ENCODE data around the gene COPS8.

COPS8 gene

GRCh38 chr2:237118561-237119155 lies 33.0 kb downstream of the COPS8 start:
- DNase-seq: no peak
- Histone ChIP-seq H3K27ac (ENCODE audit: insufficient read depth, low read length, poor library complexity, severe bottlenecking) (no peak overlapping the region), H3K27me3 (replicated peaks; ENCODE audit: control insufficient read depth, insufficient read depth, low read length, poor library complexity, severe bottlenecking) (no peaks in the 10 kb centered on the region), H3K9me3 (ENCODE audit: control insufficient read depth, low read length) (no peaks in the 10 kb centered on the region), H3K36me3 (ENCODE audit: control insufficient read depth, insufficient read depth, low read length) (no peaks in the 10 kb centered on the region), H3K4me1 (ENCODE audit: control insufficient read depth, insufficient read depth, low read length, poor library complexity, severe bottlenecking) (no peaks in the 10 kb centered on the region), H3K4me3 (ENCODE audit: insufficient read depth, low read depth, low read length, poor library complexity, severe bottlenecking) (no peak overlapping the region)

- H3K27me3 ChIP-seq (replicated peaks; ENCODE audit: control insufficient read depth, insufficient read depth, low read length, poor library complexity, severe bottlenecking): no peaks in the 10 kb centered on the region
- no peak overlapping the region for H3K27ac ChIP-seq (ENCODE audit: insufficient read depth, low read length, poor library complexity, severe bottlenecking)
- H3K9me3 ChIP-seq (ENCODE audit: control insufficient read depth, low read length): no peaks in the 10 kb centered on the region
- H3K36me3 ChIP-seq (ENCODE audit: control insufficient read depth, insufficient read depth, low read length): no peaks in the 10 kb centered on the region
- H3K4me3 ChIP-seq (ENCODE audit: insufficient read depth, low read depth, low read length, poor library complexity, severe bottlenecking): no peak overlapping the region
- no peak for DNase-seq
- H3K4me1 ChIP-seq (ENCODE audit: control insufficient read depth, insufficient read depth, low read length, poor library complexity, severe bottlenecking): no peaks in the 10 kb centered on the region
Measured at GRCh38 chr2:237120916-237121315, 35.2 kb downstream of the COPS8 start.

- Histone ChIP-seq H3K4me1 (ENCODE audit: control insufficient read depth, insufficient read depth, low read length, poor library complexity, severe bottlenecking) (no peaks in the 10 kb centered on the region), H3K36me3 (ENCODE audit: control insufficient read depth, insufficient read depth, low read length) (no peaks in the 10 kb centered on the region), H3K27me3 (replicated peaks; ENCODE audit: control insufficient read depth, insufficient read depth, low read length, poor library complexity, severe bottlenecking) (no peaks in the 10 kb centered on the region), H3K4me3 (ENCODE audit: insufficient read depth, low read depth, low read length, poor library complexity, severe bottlenecking) (no peak overlapping the region), H3K27ac (ENCODE audit: insufficient read depth, low read length, poor library complexity, severe bottlenecking) (no peak overlapping the region), H3K9me3 (ENCODE audit: control insufficient read depth, low read length) (no peaks in the 10 kb centered on the region)
- no peak for DNase-seq
Measured at GRCh38 chr2:237121321-237121720, 35.6 kb downstream of the COPS8 start.

- no peaks in the 10 kb centered on the region for H3K36me3 ChIP-seq (ENCODE audit: control insufficient read depth, insufficient read depth, low read length)
- H3K9me3 ChIP-seq (ENCODE audit: control insufficient read depth, low read length): no peaks in the 10 kb centered on the region
- no peak overlapping the region for H3K27ac ChIP-seq (ENCODE audit: insufficient read depth, low read length, poor library complexity, severe bottlenecking)
- H3K4me1 ChIP-seq (ENCODE audit: control insufficient read depth, insufficient read depth, low read length, poor library complexity, severe bottlenecking): no peaks in the 10 kb centered on the region
- no peak overlapping the region for H3K4me3 ChIP-seq (ENCODE audit: insufficient read depth, low read depth, low read length, poor library complexity, severe bottlenecking)
- H3K27me3 ChIP-seq (replicated peaks; ENCODE audit: control insufficient read depth, insufficient read depth, low read length, poor library complexity, severe bottlenecking): no peaks in the 10 kb centered on the region
- no peak for DNase-seq
Measured at GRCh38 chr2:237122214-237122666, 36.6 kb downstream of the COPS8 start.

GRCh38 chr2:237124820-237125219 lies 39.1 kb downstream of the COPS8 start:
- H3K4me1 ChIP-seq (ENCODE audit: control insufficient read depth, insufficient read depth, low read length, poor library complexity, severe bottlenecking): no peaks in the 10 kb centered on the region
- DNase-seq: no peak
- no peaks in the 10 kb centered on the region for H3K27me3 ChIP-seq (replicated peaks; ENCODE audit: control insufficient read depth, insufficient read depth, low read length, poor library complexity, severe bottlenecking)
- H3K9me3 ChIP-seq (ENCODE audit: control insufficient read depth, low read length): no peaks in the 10 kb centered on the region
- no peak overlapping the region for H3K4me3 ChIP-seq (ENCODE audit: insufficient read depth, low read depth, low read length, poor library complexity, severe bottlenecking)
- no peaks in the 10 kb centered on the region for H3K36me3 ChIP-seq (ENCODE audit: control insufficient read depth, insufficient read depth, low read length)
- H3K27ac ChIP-seq (ENCODE audit: insufficient read depth, low read length, poor library complexity, severe bottlenecking): no peak overlapping the region

- H3K27me3 ChIP-seq (replicated peaks; ENCODE audit: control insufficient read depth, insufficient read depth, low read length, poor library complexity, severe bottlenecking): no peaks in the 10 kb centered on the region
- H3K4me1 ChIP-seq (ENCODE audit: control insufficient read depth, insufficient read depth, low read length, poor library complexity, severe bottlenecking): no peaks in the 10 kb centered on the region
- H3K9me3 ChIP-seq (ENCODE audit: control insufficient read depth, low read length): no peaks in the 10 kb centered on the region
- H3K4me3 ChIP-seq (ENCODE audit: insufficient read depth, low read depth, low read length, poor library complexity, severe bottlenecking): no peak overlapping the region
- no peaks in the 10 kb centered on the region for H3K36me3 ChIP-seq (ENCODE audit: control insufficient read depth, insufficient read depth, low read length)
- no peak overlapping the region for H3K27ac ChIP-seq (ENCODE audit: insufficient read depth, low read length, poor library complexity, severe bottlenecking)
- DNase-seq: no peak
Measured at GRCh38 chr2:237125967-237126366, 40.3 kb downstream of the COPS8 start.

GRCh38 chr2:237126519-237127174 lies 41.0 kb downstream of the COPS8 start:
- Histone ChIP-seq H3K4me3 (ENCODE audit: insufficient read depth, low read depth, low read length, poor library complexity, severe bottlenecking) (no peak overlapping the region), H3K27me3 (replicated peaks; ENCODE audit: control insufficient read depth, insufficient read depth, low read length, poor library complexity, severe bottlenecking) (no peaks in the 10 kb centered on the region), H3K36me3 (ENCODE audit: control insufficient read depth, insufficient read depth, low read length) (no peaks in the 10 kb centered on the region), H3K9me3 (ENCODE audit: control insufficient read depth, low read length) (no peaks in the 10 kb centered on the region), H3K27ac (ENCODE audit: insufficient read depth, low read length, poor library complexity, severe bottlenecking) (no peak overlapping the region), H3K4me1 (ENCODE audit: control insufficient read depth, insufficient read depth, low read length, poor library complexity, severe bottlenecking) (no peaks in the 10 kb centered on the region)
- DNase-seq: no peak

GRCh38 chr2:237128026-237128703 lies 42.5 kb downstream of the COPS8 start:
- no peaks in the 10 kb centered on the region for H3K36me3 ChIP-seq (ENCODE audit: control insufficient read depth, insufficient read depth, low read length)
- no peaks in the 10 kb centered on the region for H3K9me3 ChIP-seq (ENCODE audit: control insufficient read depth, low read length)
- no peaks in the 10 kb centered on the region for H3K4me1 ChIP-seq (ENCODE audit: control insufficient read depth, insufficient read depth, low read length, poor library complexity, severe bottlenecking)
- H3K27ac ChIP-seq (ENCODE audit: insufficient read depth, low read length, poor library complexity, severe bottlenecking): no peak overlapping the region
- no peaks in the 10 kb centered on the region for H3K27me3 ChIP-seq (replicated peaks; ENCODE audit: control insufficient read depth, insufficient read depth, low read length, poor library complexity, severe bottlenecking)
- DNase-seq: no peak
- H3K4me3 ChIP-seq (ENCODE audit: insufficient read depth, low read depth, low read length, poor library complexity, severe bottlenecking): no peak overlapping the region

- Histone ChIP-seq H3K4me3 (ENCODE audit: insufficient read depth, low read depth, low read length, poor library complexity, severe bottlenecking) (no peak overlapping the region), H3K4me1 (ENCODE audit: control insufficient read depth, insufficient read depth, low read length, poor library complexity, severe bottlenecking) (no peaks in the 10 kb centered on the region), H3K9me3 (ENCODE audit: control insufficient read depth, low read length) (no peaks in the 10 kb centered on the region), H3K27ac (ENCODE audit: insufficient read depth, low read length, poor library complexity, severe bottlenecking) (no peak overlapping the region), H3K27me3 (replicated peaks; ENCODE audit: control insufficient read depth, insufficient read depth, low read length, poor library complexity, severe bottlenecking) (no peaks in the 10 kb centered on the region), H3K36me3 (ENCODE audit: control insufficient read depth, insufficient read depth, low read length) (no peaks in the 10 kb centered on the region)
- DNase-seq: no peak
Measured at GRCh38 chr2:237128845-237129592, 43.3 kb downstream of the COPS8 start.

Data from effector memory CD4-positive, alpha-beta T cell (primary cell).